HepG2 (cell line): Measurements from ENCODE around the gene MYBL2. TPM values are rescaled to one million over a fixed set of nuclear protein-coding genes. Genes with fewer than 3 reads are reported as not detected.

Source experiments
- ATF7 ChIP-seq, 2 experiments: fragments of 450-650 bp in 1 of 2; sonication (generic) in 1 of 2; formaldehyde crosslinking in 1 of 2; IDR thresholded peaks; 2 replicates each; pipeline versions ENCODE4 v1.4.0 to v1.6.1; 2016 to 2020; ENCODE audit warnings: antibody characterized with exemption in 1 of 2, mild to moderate bottlenecking in 1 of 2, missing genetic modification reagents in 1 of 2
- BRD4 ChIP-seq: sonication (generic); formaldehyde crosslinking; IDR thresholded peaks from 2 replicates; pipeline ENCODE4 v1.4.0; 2020; ENCODE audit warnings: missing genetic modification reagents
- CBX5 ChIP-seq: sonication (generic); formaldehyde crosslinking; IDR thresholded peaks from 2 replicates; pipeline ENCODE4 v1.4.0; 2020; ENCODE audit warnings: missing genetic modification reagents, borderline replicate concordance
- CREB1 ChIP-seq, 2 experiments: fragments of 450-650 bp in 1 of 2; IDR thresholded peaks; 2 replicates each; pipeline ENCODE4 v1.6.1; 2016 to 2017; ENCODE audit warnings: control low read depth in 1 of 2, mild to moderate bottlenecking in 1 of 2, missing compliant biosample characterization in 1 of 2, missing genetic modification characterization in 1 of 2
- FOSL2 ChIP-seq: sonication (generic); formaldehyde crosslinking; IDR thresholded peaks from 2 replicates; pipeline ENCODE4 v1.4.0; 2020; ENCODE audit warnings: missing genetic modification reagents
- GTF3A ChIP-seq: sonication (generic); formaldehyde crosslinking; conservative IDR thresholded peaks from 2 replicates; pipeline ENCODE4 v1.4.0; 2020; ENCODE audit warnings: mild to moderate bottlenecking, missing genetic modification reagents
- MAFF ChIP-seq: IDR thresholded peaks from 2 replicates; pipeline ENCODE4 v1.6.1; 2011; ENCODE audit warnings: low read depth, low read length, improper control_type of control experiment
- MLXIP ChIP-seq: sonication (generic); formaldehyde crosslinking; IDR thresholded peaks from 2 replicates; pipeline ENCODE4 v1.9.0; 2021; ENCODE audit warnings: missing genetic modification reagents, borderline replicate concordance
- NAIF1 ChIP-seq: sonication (generic); formaldehyde crosslinking; IDR thresholded peaks from 2 replicates; pipeline ENCODE4 v1.5.0; 2020; ENCODE audit warnings: mild to moderate bottlenecking, missing genetic modification reagents, borderline replicate concordance
- NR2F6 ChIP-seq, 2 experiments: IDR thresholded peaks; 2 replicates each; pipeline ENCODE4 v1.6.1; 2016; ENCODE audit warnings: antibody characterized with exemption in 1 of 2, mild to moderate bottlenecking in 1 of 2
- NR3C1 ChIP-seq: sonication (generic); formaldehyde crosslinking; IDR thresholded peaks from 2 replicates; pipeline ENCODE4 v1.4.0; 2020; ENCODE audit warnings: missing genetic modification reagents
- TBP ChIP-seq: sonication (generic); formaldehyde crosslinking; IDR thresholded peaks from 2 replicates; pipeline ENCODE4 v1.5.0; 2020; ENCODE audit warnings: missing genetic modification reagents
- ZBTB21 ChIP-seq: sonication (generic); formaldehyde crosslinking; IDR thresholded peaks from 2 replicates; pipeline ENCODE4 v1.4.0; 2020; ENCODE audit warnings: missing genetic modification reagents
- ZEB1 ChIP-seq: IDR thresholded peaks from 2 replicates; pipeline ENCODE4 v1.6.1; 2012; ENCODE audit warnings: mild to moderate bottlenecking, low read depth, inconsistent platforms; ENCODE audit not compliant: insufficient replicate concordance
- ZNF232 ChIP-seq: sonication (generic); formaldehyde crosslinking; IDR thresholded peaks from 2 replicates; pipeline ENCODE4 v1.4.0; 2020; ENCODE audit warnings: missing genetic modification reagents, borderline replicate concordance
- ZNF335 ChIP-seq: sonication (generic); formaldehyde crosslinking; IDR thresholded peaks from 2 replicates; pipeline ENCODE4 v1.4.0; 2020; ENCODE audit warnings: missing genetic modification reagents
- ZNF557 ChIP-seq: sonication (generic); formaldehyde crosslinking; IDR thresholded peaks from 2 replicates; pipeline ENCODE4 v1.4.0; 2020; ENCODE audit warnings: missing genetic modification reagents
- ZNF616 ChIP-seq: sonication (generic); formaldehyde crosslinking; IDR thresholded peaks from 2 replicates; pipeline ENCODE4 v1.5.0; 2020; ENCODE audit warnings: low read depth, mild to moderate bottlenecking, missing genetic modification reagents
- ZNF639 ChIP-seq: conservative IDR thresholded peaks from 2 replicates; pipeline ENCODE4 v1.6.1; 2018; ENCODE audit warnings: missing genetic modification reagents
- ZNF644 ChIP-seq: IDR thresholded peaks from 2 replicates; pipeline ENCODE4 v1.6.1; 2016; ENCODE audit warnings: low read depth
- ZNF746 ChIP-seq: sonication (generic); formaldehyde crosslinking; IDR thresholded peaks from 2 replicates; pipeline ENCODE4 v1.8.0; 2022; ENCODE audit warnings: mild to moderate bottlenecking, missing genetic modification reagents
- polyA plus RNA-seq, 8 experiments: library from polyadenylated mRNA; depleted of rRNA in 3 of 8; stranded (reverse) in 7 of 8; unstranded in 1 of 8; fragments of >200 nt; fragmentation: Illumina TruSeq in 4 of 8; extraction: Trizol in 4 of 8; gene quantifications; 2 replicates each; pipeline versions ENCODE4 v1.2.1 to v1.2.3, GENCODE V29; 2011 to 2016; ENCODE audit warnings: low read depth in 4 of 8, missing spikeins in 1 of 8, mixed read lengths in 1 of 8; ENCODE audit not compliant: insufficient read depth in 1 of 8
- total RNA-seq, 5 experiments: library from RNA; depleted of rRNA; stranded (reverse); fragments of >200 nt; fragmentation: Illumina TruSeq; extraction: Trizol; gene quantifications; 2 replicates each; pipeline ENCODE4 v1.2.3, GENCODE V29; 2016; ENCODE audit warnings: low read depth in 1 of 5
- TF ChIP-seq, protein P1 (sequence below): IDR thresholded peaks from 2 replicates; pipeline ENCODE4 v1.6.1; 2012; ENCODE audit warnings: low read length, improper control_type of control experiment

MYBL2 gene
- total and polyA plus RNA-seq, 2 of the 13 experiments (the other 11 are each of a cell fraction or from before 2014, with no cell fraction given) = 11.9 to 66.2 TPM

GRCh38 chr20:43666376-43667328 is at the start of gene MYBL2 (continued):
- TF ChIP-seq ZNF746 (CRISPR knock-in tag) = peak; percentile 44; the same call in 1 of the 2 replicates
- TF ChIP-seq ATF7 (IDR thresholded peaks at IDR 0.05) = no peak
- no peak for TF ChIP-seq ATF7 (CRISPR knock-in tag; IDR thresholded peaks at IDR 0.05)
- TF ChIP-seq CREB1 (IDR thresholded peaks at IDR 0.05) = peak; percentile 50; the same call in 1 of the 2 replicates
- TF ChIP-seq CREB1 (CRISPR knock-in tag; IDR thresholded peaks at IDR 0.05) = no peak; the same call in 1 of the 2 replicates
- TF ChIP-seq ZEB1 = peak; percentile 41
- no peak for TF ChIP-seq ZNF644 (CRISPR knock-in tag)
- TF ChIP-seq ZNF335 (CRISPR knock-in tag) = no peak
- TF ChIP-seq NR2F6 (IDR thresholded peaks at IDR 0.05) = no peak
- no peak; the same call in 1 of the 2 replicates for TF ChIP-seq NR2F6 (CRISPR knock-in tag; IDR thresholded peaks at IDR 0.05)
- no peak for TF ChIP-seq FOSL2 (CRISPR knock-in tag)
- TF ChIP-seq NAIF1 (CRISPR knock-in tag) = no peak
- TF ChIP-seq CBX5 (CRISPR knock-in tag) = no peak
- TF ChIP-seq ZNF639 (CRISPR knock-in tag) = no peak
- no peak for TF ChIP-seq ZNF557
- TF ChIP-seq GTF3A (CRISPR knock-in tag) = no peak
- TF ChIP-seq, protein P1, sequence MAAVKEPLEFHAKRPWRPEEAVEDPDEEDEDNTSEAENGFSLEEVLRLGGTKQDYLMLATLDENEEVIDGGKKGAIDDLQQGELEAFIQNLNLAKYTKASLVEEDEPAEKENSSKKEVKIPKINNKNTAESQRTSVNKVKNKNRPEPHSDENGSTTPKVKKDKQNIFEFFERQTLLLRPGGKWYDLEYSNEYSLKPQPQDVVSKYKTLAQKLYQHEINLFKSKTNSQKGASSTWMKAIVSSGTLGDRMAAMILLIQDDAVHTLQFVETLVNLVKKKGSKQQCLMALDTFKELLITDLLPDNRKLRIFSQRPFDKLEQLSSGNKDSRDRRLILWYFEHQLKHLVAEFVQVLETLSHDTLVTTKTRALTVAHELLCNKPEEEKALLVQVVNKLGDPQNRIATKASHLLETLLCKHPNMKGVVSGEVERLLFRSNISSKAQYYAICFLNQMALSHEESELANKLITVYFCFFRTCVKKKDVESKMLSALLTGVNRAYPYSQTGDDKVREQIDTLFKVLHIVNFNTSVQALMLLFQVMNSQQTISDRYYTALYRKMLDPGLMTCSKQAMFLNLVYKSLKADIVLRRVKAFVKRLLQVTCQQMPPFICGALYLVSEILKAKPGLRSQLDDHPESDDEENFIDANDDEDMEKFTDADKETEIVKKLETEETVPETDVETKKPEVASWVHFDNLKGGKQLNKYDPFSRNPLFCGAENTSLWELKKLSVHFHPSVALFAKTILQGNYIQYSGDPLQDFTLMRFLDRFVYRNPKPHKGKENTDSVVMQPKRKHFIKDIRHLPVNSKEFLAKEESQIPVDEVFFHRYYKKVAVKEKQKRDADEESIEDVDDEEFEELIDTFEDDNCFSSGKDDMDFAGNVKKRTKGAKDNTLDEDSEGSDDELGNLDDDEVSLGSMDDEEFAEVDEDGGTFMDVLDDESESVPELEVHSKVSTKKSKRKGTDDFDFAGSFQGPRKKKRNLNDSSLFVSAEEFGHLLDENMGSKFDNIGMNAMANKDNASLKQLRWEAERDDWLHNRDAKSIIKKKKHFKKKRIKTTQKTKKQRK = no peak
- TF ChIP-seq ZNF232 (CRISPR knock-in tag) = peak; percentile 64; the same call in 1 of the 2 replicates
- TF ChIP-seq ZBTB21 = no peak
- peak; percentile 50; the same call in 1 of the 2 replicates for TF ChIP-seq MLXIP
- peak; percentile 77; the same call in 1 of the 2 replicates for TF ChIP-seq ZNF616 (CRISPR knock-in tag)
- peak; percentile 17; the same call in 1 of the 2 replicates for TF ChIP-seq TBP
- TF ChIP-seq NR3C1 (CRISPR knock-in tag) = no peak
- TF ChIP-seq BRD4 (CRISPR knock-in tag) = peak; percentile 46; the same call in 1 of the 2 replicates
- no peak for TF ChIP-seq MAFF
